ENCODE results near the gene EPHA8. TPM values are rescaled to one million over a fixed set of nuclear protein-coding genes. Genes with fewer than 3 reads are reported as not detected.

The EPHA8 gene
- polyA plus RNA-seq, 1 donor (not counting 4 experiments of a cell fraction or from before 2014, with no cell fraction given): 1.0 TPM

DNA sequence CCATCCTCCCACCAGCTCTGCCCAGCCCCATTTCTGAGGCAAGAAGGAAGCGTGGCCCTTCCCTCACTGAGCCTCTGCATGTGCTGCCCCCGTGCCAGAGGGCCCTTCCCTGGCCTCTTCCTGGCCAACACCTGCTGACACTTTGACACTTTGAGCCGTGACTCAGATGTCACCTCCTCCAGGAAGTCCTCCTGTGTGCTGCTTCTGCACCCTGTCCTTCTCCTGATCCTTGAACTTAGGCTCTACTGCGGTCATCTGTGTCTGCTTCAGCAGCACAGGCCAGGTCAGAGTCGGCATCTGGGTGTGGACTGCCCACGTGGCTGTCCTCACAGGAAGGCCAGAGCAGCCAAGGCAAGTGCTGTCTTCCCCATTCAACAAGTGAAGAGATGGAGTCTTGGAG, 19.6 kb upstream of the EPHA8 start:
- H3K27me3 ChIP-seq (ENCODE audit: control insufficient read depth, extremely low read depth, insufficient read depth, low read length): peaks cover 40% of the 10 kb centered on the region
- no peaks in the 10 kb centered on the region for H3K9me1 ChIP-seq (ENCODE audit: control insufficient read depth, extremely low read depth, insufficient read depth, low read length)
- H3K4me1 ChIP-seq (ENCODE audit: control insufficient read depth, extremely low read depth, insufficient read depth, low read length): no peaks in the 10 kb centered on the region
- H3K36me3 ChIP-seq (ENCODE audit: control insufficient read depth in 2 of 2, extremely low read depth in 1 of 2, insufficient read depth in 2 of 2, low read length in 2 of 2): no peaks in the 10 kb centered on the region
- dilution Hi-C loops (cut with MboI; ENCODE audit: extremely low pct_ligation_motif_present, low sequenced_read_pairs): no loop called here
- H3K9ac ChIP-seq (ENCODE audit: control insufficient read depth, extremely low read depth, insufficient read depth, low read length): no peak overlapping the region
- no peak for TF ChIP-seq EZH2 (IDR thresholded peaks at IDR 0.05; ENCODE audit: low read length)
- TF ChIP-seq, protein P1, sequence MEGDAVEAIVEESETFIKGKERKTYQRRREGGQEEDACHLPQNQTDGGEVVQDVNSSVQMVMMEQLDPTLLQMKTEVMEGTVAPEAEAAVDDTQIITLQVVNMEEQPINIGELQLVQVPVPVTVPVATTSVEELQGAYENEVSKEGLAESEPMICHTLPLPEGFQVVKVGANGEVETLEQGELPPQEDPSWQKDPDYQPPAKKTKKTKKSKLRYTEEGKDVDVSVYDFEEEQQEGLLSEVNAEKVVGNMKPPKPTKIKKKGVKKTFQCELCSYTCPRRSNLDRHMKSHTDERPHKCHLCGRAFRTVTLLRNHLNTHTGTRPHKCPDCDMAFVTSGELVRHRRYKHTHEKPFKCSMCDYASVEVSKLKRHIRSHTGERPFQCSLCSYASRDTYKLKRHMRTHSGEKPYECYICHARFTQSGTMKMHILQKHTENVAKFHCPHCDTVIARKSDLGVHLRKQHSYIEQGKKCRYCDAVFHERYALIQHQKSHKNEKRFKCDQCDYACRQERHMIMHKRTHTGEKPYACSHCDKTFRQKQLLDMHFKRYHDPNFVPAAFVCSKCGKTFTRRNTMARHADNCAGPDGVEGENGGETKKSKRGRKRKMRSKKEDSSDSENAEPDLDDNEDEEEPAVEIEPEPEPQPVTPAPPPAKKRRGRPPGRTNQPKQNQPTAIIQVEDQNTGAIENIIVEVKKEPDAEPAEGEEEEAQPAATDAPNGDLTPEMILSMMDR (optimal IDR thresholded peaks at IDR 0.05 in 1 of 3, IDR thresholded peaks at IDR 0.05 in 1 of 3, conservative IDR thresholded peaks at IDR 0.05 in 1 of 3; ENCODE audit: extremely low read depth in 1 of 3, insufficient read depth in 2 of 3, low read length in 3 of 3): no peak
- no peak overlapping the region for H2AFZ ChIP-seq (ENCODE audit: control insufficient read depth, low read length)
- H3K9me3 ChIP-seq (ENCODE audit: control insufficient read depth, low read depth, low read length): no peaks in the 10 kb centered on the region
- H3K4me3 ChIP-seq (ENCODE audit: control insufficient read depth in 2 of 3, extremely low read depth in 1 of 3, insufficient read depth in 2 of 3, low read depth in 1 of 3, low read length in 3 of 3): no peak overlapping the region
- H3K79me2 ChIP-seq (ENCODE audit: control insufficient read depth, insufficient read depth, low read length): no peaks in the 10 kb centered on the region
- no peak for DNase-seq (ENCODE audit: low read depth, low spot score)
- FAIRE-seq: no peak
- H3K27ac ChIP-seq (ENCODE audit: control insufficient read depth, insufficient read depth, low read length): no peak overlapping the region
- H3K4me2 ChIP-seq (ENCODE audit: control insufficient read depth, extremely low read depth, insufficient read depth, low read depth, low read length): no peak overlapping the region
- no peaks in the 10 kb centered on the region for H4K20me1 ChIP-seq (ENCODE audit: control insufficient read depth, extremely low read depth, insufficient read depth, low read length)

DNA sequence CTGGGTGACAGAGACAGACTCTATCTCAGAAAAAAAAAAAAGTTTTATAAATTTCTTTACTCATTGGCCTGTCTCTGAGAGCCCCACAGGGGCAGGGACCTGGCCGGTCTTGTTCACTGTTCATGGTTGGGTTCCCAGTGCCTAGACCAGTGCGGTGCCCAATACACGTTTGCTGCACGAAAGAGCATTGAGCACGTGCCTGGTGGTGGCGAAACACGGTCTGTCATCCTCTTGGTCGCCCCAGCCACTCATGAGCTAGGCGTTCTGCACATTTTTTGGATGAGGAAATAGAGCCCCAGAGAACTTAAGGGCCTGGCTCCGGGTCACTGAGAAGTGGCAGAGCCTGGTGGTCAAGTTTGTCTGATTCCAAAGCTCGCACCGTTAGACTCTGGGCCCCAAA, 18.7 kb upstream of the EPHA8 start:
- Histone ChIP-seq H3K27me3 (ENCODE audit: control insufficient read depth, extremely low read depth, insufficient read depth, low read length) (peaks cover 45% of the 10 kb centered on the region), H2AFZ (ENCODE audit: control insufficient read depth, low read length) (no peak overlapping the region), H3K79me2 (ENCODE audit: control insufficient read depth, insufficient read depth, low read length) (no peaks in the 10 kb centered on the region), H3K4me1 (ENCODE audit: control insufficient read depth, extremely low read depth, insufficient read depth, low read length) (no peaks in the 10 kb centered on the region), H3K27ac (ENCODE audit: control insufficient read depth, insufficient read depth, low read length) (no peak overlapping the region), H4K20me1 (ENCODE audit: control insufficient read depth, extremely low read depth, insufficient read depth, low read length) (no peaks in the 10 kb centered on the region), H3K4me2 (ENCODE audit: control insufficient read depth, extremely low read depth, insufficient read depth, low read depth, low read length) (no peak overlapping the region), H3K9ac (ENCODE audit: control insufficient read depth, extremely low read depth, insufficient read depth, low read length) (no peak overlapping the region), H3K4me3 (ENCODE audit: control insufficient read depth in 2 of 3, extremely low read depth in 1 of 3, insufficient read depth in 2 of 3, low read depth in 1 of 3, low read length in 3 of 3) (no peak overlapping the region), H3K9me3 (ENCODE audit: control insufficient read depth, low read depth, low read length) (no peaks in the 10 kb centered on the region), H3K36me3 (ENCODE audit: control insufficient read depth in 2 of 2, extremely low read depth in 1 of 2, insufficient read depth in 2 of 2, low read length in 2 of 2) (no peaks in the 10 kb centered on the region), H3K9me1 (ENCODE audit: control insufficient read depth, extremely low read depth, insufficient read depth, low read length) (no peaks in the 10 kb centered on the region)
- DNase-seq (ENCODE audit: low read depth, low spot score) (no peak), FAIRE-seq (no peak)
- no peak for TF ChIP-seq EZH2 (IDR thresholded peaks at IDR 0.05; ENCODE audit: low read length)
- TF ChIP-seq, protein P1 (optimal IDR thresholded peaks at IDR 0.05 in 1 of 3, IDR thresholded peaks at IDR 0.05 in 1 of 3, conservative IDR thresholded peaks at IDR 0.05 in 1 of 3; ENCODE audit: extremely low read depth in 1 of 3, insufficient read depth in 2 of 3, low read length in 3 of 3): no peak
- dilution Hi-C loops (cut with MboI; ENCODE audit: extremely low pct_ligation_motif_present, low sequenced_read_pairs): no loop called here

Measured in keratinocyte (primary cell).